ENCODE measurements around the gene PPM1L. TPM values are rescaled to one million over a fixed set of nuclear protein-coding genes. Genes with fewer than 3 reads are reported as not detected.

Gene PPM1L
- total and polyA plus RNA-seq, 8 donors, result 5.1 to 12.7 (median 5.4) TPM

DNA sequence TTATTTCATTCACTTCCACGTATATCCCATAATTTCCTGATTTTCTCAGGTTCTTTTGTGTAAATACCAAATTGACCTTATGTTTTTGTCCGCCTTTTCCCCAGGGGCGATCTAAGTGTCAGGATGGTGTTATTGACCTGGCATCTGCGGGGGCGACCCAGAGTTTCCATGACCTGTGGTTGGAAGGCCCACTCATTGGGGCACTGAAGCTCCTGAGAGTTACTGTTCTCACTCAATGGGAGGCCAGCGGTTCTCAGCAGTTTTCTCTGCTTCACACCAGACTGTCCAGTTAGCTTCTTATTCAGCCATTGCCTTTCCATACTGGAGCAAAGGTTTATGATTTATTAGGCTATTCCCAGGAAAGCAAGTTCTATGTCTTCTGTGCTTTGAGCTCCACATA lies 295.8 kb downstream of the PPM1L start:
- H3K9me3 ChIP-seq, result no peaks in the 10 kb centered on the region
- DNase-seq, result no peak
- no peak for ATAC-seq
- no peaks in the 10 kb centered on the region for H3K36me3 ChIP-seq
- intact Hi-C loops (cut with DNase I), result no loop called here
- no peak overlapping the region for H3K4me3 ChIP-seq
- no peaks in the 10 kb centered on the region for H3K4me1 ChIP-seq
- TF ChIP-seq, protein P1, sequence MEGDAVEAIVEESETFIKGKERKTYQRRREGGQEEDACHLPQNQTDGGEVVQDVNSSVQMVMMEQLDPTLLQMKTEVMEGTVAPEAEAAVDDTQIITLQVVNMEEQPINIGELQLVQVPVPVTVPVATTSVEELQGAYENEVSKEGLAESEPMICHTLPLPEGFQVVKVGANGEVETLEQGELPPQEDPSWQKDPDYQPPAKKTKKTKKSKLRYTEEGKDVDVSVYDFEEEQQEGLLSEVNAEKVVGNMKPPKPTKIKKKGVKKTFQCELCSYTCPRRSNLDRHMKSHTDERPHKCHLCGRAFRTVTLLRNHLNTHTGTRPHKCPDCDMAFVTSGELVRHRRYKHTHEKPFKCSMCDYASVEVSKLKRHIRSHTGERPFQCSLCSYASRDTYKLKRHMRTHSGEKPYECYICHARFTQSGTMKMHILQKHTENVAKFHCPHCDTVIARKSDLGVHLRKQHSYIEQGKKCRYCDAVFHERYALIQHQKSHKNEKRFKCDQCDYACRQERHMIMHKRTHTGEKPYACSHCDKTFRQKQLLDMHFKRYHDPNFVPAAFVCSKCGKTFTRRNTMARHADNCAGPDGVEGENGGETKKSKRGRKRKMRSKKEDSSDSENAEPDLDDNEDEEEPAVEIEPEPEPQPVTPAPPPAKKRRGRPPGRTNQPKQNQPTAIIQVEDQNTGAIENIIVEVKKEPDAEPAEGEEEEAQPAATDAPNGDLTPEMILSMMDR (IDR thresholded peaks at IDR 0.05), result no peak
- no peaks in the 10 kb centered on the region for H3K27me3 ChIP-seq
- H3K27ac ChIP-seq, result no peak overlapping the region

- no peaks in the 10 kb centered on the region for H3K9me3 ChIP-seq
- H3K4me3 ChIP-seq, result no peak overlapping the region
- no peak overlapping the region for H3K27ac ChIP-seq
- no peaks in the 10 kb centered on the region for H3K4me1 ChIP-seq
- intact Hi-C loops (cut with DNase I), result no loop called here
- ATAC-seq (no peak), DNase-seq (no peak)
- TF ChIP-seq, protein P1 (IDR thresholded peaks at IDR 0.05), result no peak
- no peaks in the 10 kb centered on the region for H3K27me3 ChIP-seq
- H3K36me3 ChIP-seq, result no peaks in the 10 kb centered on the region
Observed at GRCh38 chr3:161054860-161055604, 299.0 kb downstream of the PPM1L start.

DNA sequence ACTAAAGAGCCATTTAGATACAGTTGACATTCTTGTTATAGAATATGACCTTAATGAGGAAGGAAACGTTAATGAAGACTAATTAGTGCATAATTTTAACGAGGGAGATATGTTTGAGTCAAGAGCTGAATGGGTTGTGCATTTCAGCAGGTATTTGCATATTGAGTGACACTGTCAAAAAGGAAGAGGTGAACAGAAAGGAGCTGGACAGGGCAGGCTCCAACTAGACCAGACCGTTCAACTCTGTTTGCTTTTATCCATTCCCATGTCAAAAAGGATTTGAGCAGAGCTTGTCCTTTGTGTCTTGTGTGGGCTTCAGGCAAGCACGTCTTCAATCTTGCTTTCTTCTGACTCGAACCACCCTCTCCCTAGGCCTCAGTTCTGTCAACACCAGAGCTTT lies 308.4 kb downstream of the PPM1L start:
- no peaks in the 10 kb centered on the region for H3K27me3 ChIP-seq
- no peak overlapping the region for H3K27ac ChIP-seq
- DNase-seq, result no peak
- no peaks in the 10 kb centered on the region for H3K36me3 ChIP-seq
- intact Hi-C loops (cut with DNase I), result no loop called here
- TF ChIP-seq, protein P1 (IDR thresholded peaks at IDR 0.05), result no peak
- H3K9me3 ChIP-seq, result no peaks in the 10 kb centered on the region
- H3K4me1 ChIP-seq, result peaks cover 2 to 8% of the 10 kb centered on the region in 2 donors
- no peak for ATAC-seq
- no peak overlapping the region for H3K4me3 ChIP-seq

- Histone ChIP-seq H3K27me3 (no peaks in the 10 kb centered on the region), H3K27ac (peak overlapping the region in 1 of 2 donors; percentile 14), H3K4me3 (no peak overlapping the region), H3K4me1 (peaks cover 10 to 26% of the 10 kb centered on the region in 2 donors), H3K9me3 (no peaks in the 10 kb centered on the region), H3K36me3 (no peaks in the 10 kb centered on the region)
- TF ChIP-seq, protein P1 (IDR thresholded peaks at IDR 0.05), result no peak
- no peak for ATAC-seq
- intact Hi-C loops (cut with DNase I), result no loop called here
- DNase-seq, result no peak
Observed at GRCh38 chr3:161066930-161067329, 310.9 kb downstream of the PPM1L start.

- Histone ChIP-seq H3K27ac (peak overlapping the region in 1 of 2 donors; percentile 14), H3K36me3 (no peaks in the 10 kb centered on the region), H3K9me3 (no peaks in the 10 kb centered on the region), H3K4me3 (no peak overlapping the region), H3K27me3 (no peaks in the 10 kb centered on the region), H3K4me1 (peaks cover 10 to 26% of the 10 kb centered on the region in 2 donors)
- no peak for ATAC-seq
- no peak for DNase-seq
- intact Hi-C loops (cut with DNase I), result no loop called here
- TF ChIP-seq, protein P1 (IDR thresholded peaks at IDR 0.05), result no peak
Observed at GRCh38 chr3:161067335-161067734, 311.3 kb downstream of the PPM1L start.

Data from left lung (tissue), 10 donors.